GM21381 (cell line): Measurements from ENCODE around the gene MAPKAPK5.
"Not testable (repeated sequence)": the region's sequence is repeated elsewhere in the genome, so short reads cannot be mapped to it uniquely, and the experiment has no call there.

ENCODE experiments used
- ATAC-seq: cut with Tn5 transposase; IDR thresholded peaks from one replicate; pipeline ENCODE4 v1.9.1; 2021; ENCODE audit warnings: mild to moderate bottlenecking, moderate library complexity; ENCODE audit not compliant: unreplicated experiment

The MAPKAPK5 gene

GRCh38 chr12:111873113-111873512 lies 31.1 kb downstream of the MAPKAPK5 start:
- ATAC-seq: no peak

GRCh38 chr12:111881716-111882115 lies 39.7 kb downstream of the MAPKAPK5 start:
- ATAC-seq: no peak

GRCh38 chr12:111886662-111887545 lies 44.9 kb downstream of the MAPKAPK5 start:
- ATAC-seq: no peak

- no peak for ATAC-seq
Observed at GRCh38 chr12:111887926-111888745, 46.1 kb downstream of the MAPKAPK5 start.

GRCh38 chr12:111893287-111893686 lies 51.3 kb downstream of the MAPKAPK5 start:
- no peak for ATAC-seq

GRCh38 chr12:111894556-111894955 lies 52.5 kb downstream of the MAPKAPK5 start:
- ATAC-seq: no peak

- no peak for ATAC-seq
Observed at GRCh38 chr12:111901182-111901581, 59.2 kb downstream of the MAPKAPK5 start.

- ATAC-seq: no peak
Observed at GRCh38 chr12:111904446-111904975, 62.5 kb downstream of the MAPKAPK5 start.

- ATAC-seq: no peak
Observed at GRCh38 chr12:111905502-111905901, 63.5 kb downstream of the MAPKAPK5 start.

GRCh38 chr12:111907740-111908139 lies 65.7 kb downstream of the MAPKAPK5 start:
- ATAC-seq: no peak

- ATAC-seq: no peak
Observed at GRCh38 chr12:111925171-111925570, 83.1 kb downstream of the MAPKAPK5 start.

- no peak for ATAC-seq
Observed at GRCh38 chr12:111926631-111927030, 84.6 kb downstream of the MAPKAPK5 start.

GRCh38 chr12:111927346-111927745 lies 85.3 kb downstream of the MAPKAPK5 start:
- no peak for ATAC-seq

GRCh38 chr12:111932241-111932640 lies 90.2 kb downstream of the MAPKAPK5 start:
- no peak for ATAC-seq

- ATAC-seq: no peak
Observed at GRCh38 chr12:111936869-111937268, 94.8 kb downstream of the MAPKAPK5 start.

- ATAC-seq: no peak
Observed at GRCh38 chr12:111937429-111937828, 95.4 kb downstream of the MAPKAPK5 start.

- ATAC-seq: no peak
Observed at GRCh38 chr12:111942557-111942956, 100.5 kb downstream of the MAPKAPK5 start.

GRCh38 chr12:111943929-111944328 lies 101.9 kb downstream of the MAPKAPK5 start:
- no peak for ATAC-seq

- not testable (repeated sequence) for ATAC-seq
Observed at GRCh38 chr12:111950961-111951676, 109.1 kb downstream of the MAPKAPK5 start.
